ENCODE results near the gene HNRNPC. TPM values are rescaled to one million over a fixed set of nuclear protein-coding genes. Genes with fewer than 3 reads are reported as not detected.

HNRNPC gene
- total and polyA plus RNA-seq, 2 of the 8 experiments (the other 6 are each of a cell fraction or from before 2014, with no cell fraction given): 781 to 1,207 TPM

- no peak overlapping the region for H2BK12ac ChIP-seq (ENCODE audit: low read depth, low read length)
- no peak overlapping the region for H4K5ac ChIP-seq (ENCODE audit: insufficient read length, low read depth, low read length)
- no peak overlapping the region for H3K4ac ChIP-seq (replicated peaks; ENCODE audit: insufficient read length, low read depth, low read length)
- H2AK5ac ChIP-seq (ENCODE audit: low read depth, low read length): no peak overlapping the region
- H4K8ac ChIP-seq (ENCODE audit: extremely low read depth, insufficient read depth, low read length): no peak overlapping the region
- DNase-seq (ENCODE audit: low read depth in 1 of 2, low spot score in 2 of 2) (no peak), FAIRE-seq (no peak)
- no peak overlapping the region for H3K56ac ChIP-seq (replicated peaks; ENCODE audit: insufficient read length, low read depth, low read length)
- H3K9me3 ChIP-seq (ENCODE audit: insufficient read depth in 2 of 2, low read depth in 1 of 2, low read length in 1 of 2): no peaks in the 10 kb centered on the region
- H2BK15ac ChIP-seq (ENCODE audit: low read length): no peak overlapping the region
- no peak overlapping the region for H3K9ac ChIP-seq (replicated peaks in 1 of 4; ENCODE audit: extremely low read depth in 1 of 4, low read depth in 3 of 4, low read length in 3 of 4)
- TF ChIP-seq CTCF (IDR thresholded peaks at IDR 0.05; ENCODE audit: control extremely low read depth in 1 of 3, insufficient read depth in 1 of 3, low read depth in 1 of 3, low read length in 3 of 3): no peak
- no peak for TF ChIP-seq TCF12 (IDR thresholded peaks at IDR 0.05; ENCODE audit: low read depth, low read length)
- TF ChIP-seq EGR1 (IDR thresholded peaks at IDR 0.05; ENCODE audit: borderline replicate concordance, low read depth, low read length): no peak
- TF ChIP-seq SIRT6 (IDR thresholded peaks at IDR 0.05; ENCODE audit: low read length): no peak
- TF ChIP-seq GABPA (IDR thresholded peaks at IDR 0.05; ENCODE audit: borderline replicate concordance, insufficient read depth, low read length): no peak
- no peak for TF ChIP-seq POU5F1 (IDR thresholded peaks at IDR 0.05; ENCODE audit: low read depth, low read length)
- no peak for TF ChIP-seq TBP (IDR thresholded peaks at IDR 0.05; ENCODE audit: low read depth, low read length)
- no peak for TF ChIP-seq SIN3A (conservative IDR thresholded peaks at IDR 0.05 in 1 of 2, IDR thresholded peaks at IDR 0.05 in 1 of 2; ENCODE audit: low read depth in 1 of 2, low read length in 2 of 2)
- no peaks in the 10 kb centered on the region for H3K23me2 ChIP-seq (ENCODE audit: low read depth, low read length)
- no peak overlapping the region for H2AFZ ChIP-seq (ENCODE audit: low read length)
- H3K27me3 ChIP-seq (replicated peaks in 1 of 4; ENCODE audit: control insufficient read depth in 3 of 4, extremely low read depth in 1 of 4, insufficient read depth in 3 of 4, low read length in 3 of 4): no peaks in the 10 kb centered on the region
- H2BK20ac ChIP-seq (ENCODE audit: low read length): no peak overlapping the region
- H3K4me2 ChIP-seq (ENCODE audit: insufficient read depth in 1 of 2, low read depth in 2 of 2, low read length in 2 of 2): no peak overlapping the region
- POLR2A ChIA-PET (ENCODE audit: partially characterized antibody): interaction anchor here (1.1 to 3.8 kb wide), 8 partner anchors 10 to 37 kb away, joined by 3 to 21 read pairs (median 6); no protein-coding TSS in a partner anchor
- peaks cover 31 to 97% (median 69%) of the 10 kb centered on the region in 4 experiments for H3K36me3 ChIP-seq (ENCODE audit: control insufficient read depth in 2 of 4, insufficient read depth in 4 of 4, low read length in 3 of 4)
- H3K14ac ChIP-seq (ENCODE audit: insufficient read length): no peak overlapping the region
- 82% methylated on average over 5 of the region's 5 CpGs; no CpG with 5 or more reads in 1 of the 2 experiments for WGBS, 2 experiments (ENCODE audit: extremely low coverage in 1 of 2, insufficient coverage in 1 of 2, insufficient read length in 1 of 2, insufficient replicate concordance in 2 of 2, low coverage in 1 of 2, low lambda C conversion rate in 2 of 2, missing lambda C conversion rate in 1 of 2)
- no peak overlapping the region for H3K23ac ChIP-seq (ENCODE audit: insufficient read length)
- peaks cover 21 to 30% of the 10 kb centered on the region in 2 experiments for H4K20me1 ChIP-seq (replicated peaks in 1 of 2; ENCODE audit: control insufficient read depth in 1 of 2, insufficient read depth in 2 of 2, low read length in 2 of 2)
- CTCF ChIA-PET (ENCODE audit: partially characterized antibody): no interaction called here
- H4K91ac ChIP-seq (replicated peaks; ENCODE audit: insufficient read length, low read length): no peak overlapping the region
- H2BK5ac ChIP-seq (ENCODE audit: low read depth, low read length): no peak overlapping the region
- H3K4me1 ChIP-seq (replicated peaks in 1 of 4; ENCODE audit: control insufficient read depth in 3 of 4, insufficient read depth in 4 of 4, low read length in 3 of 4): no peaks in the 10 kb centered on the region
- no peak overlapping the region for H3K18ac ChIP-seq (ENCODE audit: extremely low read depth, low read length)
- H3K79me2 ChIP-seq (ENCODE audit: control insufficient read depth in 1 of 2, insufficient read depth in 2 of 2, low read length in 2 of 2): peaks cover 5 to 98% of the 10 kb centered on the region in 2 experiments; a peak in 3 of 4 replicates
- H3K27ac ChIP-seq (ENCODE audit: low read depth, low read length): no peak overlapping the region
- H3K79me1 ChIP-seq (ENCODE audit: low read depth, low read length): peaks cover 2% of the 10 kb centered on the region; the same call in 1 of the 2 replicates
- H2BK120ac ChIP-seq (replicated peaks; ENCODE audit: low read depth, low read length): no peak overlapping the region
- no peak overlapping the region for H3K4me3 ChIP-seq (ENCODE audit: extremely low read depth in 1 of 4, insufficient read depth in 2 of 4, low read depth in 3 of 4, low read length in 4 of 4)
Observed at GRCh38 chr14:21227150-21227549, 42.1 kb downstream of the HNRNPC start.

Measured in H1 (cell line).